ENCODE data around the gene NTN5. TPM values are rescaled to one million over a fixed set of nuclear protein-coding genes. Genes with fewer than 3 reads are reported as not detected.

Gene NTN5
- total and polyA plus RNA-seq, 2 of the 4 experiments (the other 2 are of a cell fraction), result 0.19 TPM; not detected in 1

DNA sequence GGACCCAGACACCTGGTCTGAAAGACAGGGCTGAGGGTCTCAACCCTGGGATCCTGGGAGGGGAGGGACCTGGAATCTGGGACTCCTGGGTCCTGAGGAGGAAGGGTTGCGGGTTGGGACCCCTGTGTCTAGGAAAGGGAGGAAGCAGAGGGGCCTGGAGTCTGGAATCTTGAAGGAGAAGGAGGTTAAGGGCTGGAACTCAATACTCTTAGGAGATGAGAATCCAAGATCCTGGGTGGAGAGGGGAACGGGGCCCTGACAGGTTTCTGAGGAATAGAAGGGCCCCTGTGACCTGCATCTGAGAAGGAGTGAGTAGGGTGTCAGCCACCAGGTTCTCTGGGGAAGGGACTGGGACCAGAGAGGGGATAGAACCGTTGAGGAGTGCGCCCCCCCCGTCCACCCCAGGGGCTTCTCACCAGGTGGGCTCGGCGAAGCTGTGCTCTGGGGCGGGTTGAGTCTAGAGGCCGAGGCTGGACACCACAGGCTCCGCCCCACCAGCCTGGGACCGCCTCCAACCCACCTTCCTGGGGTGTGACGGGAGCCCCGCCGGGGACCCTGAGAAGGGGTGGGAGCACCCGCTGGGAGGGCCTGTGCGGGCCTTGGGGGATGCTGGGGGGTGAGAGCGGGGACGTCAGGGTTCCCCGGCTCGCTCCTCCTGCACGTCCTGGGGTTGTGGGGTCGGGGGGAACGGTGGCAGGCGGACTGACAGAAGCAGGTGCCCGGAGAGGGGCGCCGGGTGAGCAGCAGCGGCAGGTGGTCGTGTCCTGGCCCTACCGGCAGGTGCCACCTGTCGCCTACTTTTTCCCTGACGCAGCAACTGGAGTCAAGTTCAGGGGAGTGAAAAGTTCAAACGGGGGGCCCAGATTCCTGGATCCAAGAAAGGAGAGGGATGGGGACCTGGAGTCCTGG is 46.7 kb upstream of the NTN5 start, which contains the start of gene MAMSTR:
Gene MAMSTR (minus strand): TSS at position 463 of the 909 bp plus-strand sequence. CDS start 694 bp downstream, outside the sequence.
- dilution Hi-C loops (cut with HindIII; ENCODE audit: low sequenced_read_pairs, unreplicated experiment), result no loop called here
- no peak within 1 kb of the TSS for H3K9ac ChIP-seq (ENCODE audit: low read depth, low read length)
- TF ChIP-seq, protein P1, sequence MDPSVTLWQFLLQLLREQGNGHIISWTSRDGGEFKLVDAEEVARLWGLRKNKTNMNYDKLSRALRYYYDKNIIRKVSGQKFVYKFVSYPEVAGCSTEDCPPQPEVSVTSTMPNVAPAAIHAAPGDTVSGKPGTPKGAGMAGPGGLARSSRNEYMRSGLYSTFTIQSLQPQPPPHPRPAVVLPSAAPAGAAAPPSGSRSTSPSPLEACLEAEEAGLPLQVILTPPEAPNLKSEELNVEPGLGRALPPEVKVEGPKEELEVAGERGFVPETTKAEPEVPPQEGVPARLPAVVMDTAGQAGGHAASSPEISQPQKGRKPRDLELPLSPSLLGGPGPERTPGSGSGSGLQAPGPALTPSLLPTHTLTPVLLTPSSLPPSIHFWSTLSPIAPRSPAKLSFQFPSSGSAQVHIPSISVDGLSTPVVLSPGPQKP (IDR thresholded peaks at IDR 0.05; ENCODE audit: borderline replicate concordance, low read depth, low read length), result no peak
- TF ChIP-seq SMC3 (IDR thresholded peaks at IDR 0.05; ENCODE audit: low read depth, low read length) (no peak), MAFK (IDR thresholded peaks at IDR 0.05; ENCODE audit: low read depth, low read length) (no peak), RFX5 (IDR thresholded peaks at IDR 0.05; ENCODE audit: low read depth, low read length) (no peak), RAD21 (IDR thresholded peaks at IDR 0.05; ENCODE audit: low read length) (no peak), POLR2A (IDR thresholded peaks at IDR 0.05; ENCODE audit: low read depth, low read length) (no peak), BHLHE40 (IDR thresholded peaks at IDR 0.05; ENCODE audit: low read depth, low read length) (no peak), MAZ (IDR thresholded peaks at IDR 0.05; ENCODE audit: borderline replicate concordance, low read depth, low read length) (no peak), CHD1 (IDR thresholded peaks at IDR 0.05; ENCODE audit: low read depth, low read length) (no peak), CEBPB (IDR thresholded peaks at IDR 0.05; ENCODE audit: low read depth, low read length) (no peak), FOS (IDR thresholded peaks at IDR 0.05; ENCODE audit: low read depth, low read length) (no peak), RCOR1 (IDR thresholded peaks at IDR 0.05; ENCODE audit: insufficient replicate concordance, low read length) (no peak)
- TF ChIP-seq, protein P2, sequence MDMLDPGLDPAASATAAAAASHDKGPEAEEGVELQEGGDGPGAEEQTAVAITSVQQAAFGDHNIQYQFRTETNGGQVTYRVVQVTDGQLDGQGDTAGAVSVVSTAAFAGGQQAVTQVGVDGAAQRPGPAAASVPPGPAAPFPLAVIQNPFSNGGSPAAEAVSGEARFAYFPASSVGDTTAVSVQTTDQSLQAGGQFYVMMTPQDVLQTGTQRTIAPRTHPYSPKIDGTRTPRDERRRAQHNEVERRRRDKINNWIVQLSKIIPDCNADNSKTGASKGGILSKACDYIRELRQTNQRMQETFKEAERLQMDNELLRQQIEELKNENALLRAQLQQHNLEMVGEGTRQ (IDR thresholded peaks at IDR 0.05; ENCODE audit: low read depth, low read length), result no peak
- TF ChIP-seq, protein P3, sequence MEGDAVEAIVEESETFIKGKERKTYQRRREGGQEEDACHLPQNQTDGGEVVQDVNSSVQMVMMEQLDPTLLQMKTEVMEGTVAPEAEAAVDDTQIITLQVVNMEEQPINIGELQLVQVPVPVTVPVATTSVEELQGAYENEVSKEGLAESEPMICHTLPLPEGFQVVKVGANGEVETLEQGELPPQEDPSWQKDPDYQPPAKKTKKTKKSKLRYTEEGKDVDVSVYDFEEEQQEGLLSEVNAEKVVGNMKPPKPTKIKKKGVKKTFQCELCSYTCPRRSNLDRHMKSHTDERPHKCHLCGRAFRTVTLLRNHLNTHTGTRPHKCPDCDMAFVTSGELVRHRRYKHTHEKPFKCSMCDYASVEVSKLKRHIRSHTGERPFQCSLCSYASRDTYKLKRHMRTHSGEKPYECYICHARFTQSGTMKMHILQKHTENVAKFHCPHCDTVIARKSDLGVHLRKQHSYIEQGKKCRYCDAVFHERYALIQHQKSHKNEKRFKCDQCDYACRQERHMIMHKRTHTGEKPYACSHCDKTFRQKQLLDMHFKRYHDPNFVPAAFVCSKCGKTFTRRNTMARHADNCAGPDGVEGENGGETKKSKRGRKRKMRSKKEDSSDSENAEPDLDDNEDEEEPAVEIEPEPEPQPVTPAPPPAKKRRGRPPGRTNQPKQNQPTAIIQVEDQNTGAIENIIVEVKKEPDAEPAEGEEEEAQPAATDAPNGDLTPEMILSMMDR (conservative IDR thresholded peaks at IDR 0.05; ENCODE audit: low read depth, low read length), result no peak

More for the DNA sequence above, 46.7 kb upstream of the NTN5 start, which contains the start of gene MAMSTR:
- intact Hi-C loops (cut with micrococcal nuclease) (no loop called here), in situ Hi-C loops (cut with MboI; ENCODE audit: low sequenced_read_pairs) (no loop called here)
- Histone ChIP-seq H2AK9ac (replicated peaks; ENCODE audit: low read depth, low read length, poor library complexity) (peak within 1 kb of the TSS; percentile 21), H3K4me1 (ENCODE audit: control insufficient read depth, insufficient read depth, low read length) (peaks cover 10% of the 10 kb centered on the region), H3K36me3 (ENCODE audit: control insufficient read depth, insufficient read depth, low read length) (no peaks in the 10 kb centered on the region), H3K4me2 (ENCODE audit: low read depth, low read length) (peak within 1 kb of the TSS; percentile 30), H3K4me3 (ENCODE audit: insufficient read depth, low read depth, low read length) (no peak within 1 kb of the TSS), H4K5ac (ENCODE audit: low read depth, low read length) (peak within 1 kb of the TSS; percentile 17), H3K18ac (ENCODE audit: low read depth, low read length) (no peak within 1 kb of the TSS), H4K91ac (ENCODE audit: insufficient read depth, low read depth, low read length) (peak within 1 kb of the TSS; percentile 35; the same call in 1 of the 2 replicates), H3K23ac (ENCODE audit: low read depth, low read length) (no peak within 1 kb of the TSS), H3K27ac (ENCODE audit: insufficient read depth, low read length) (no peak within 1 kb of the TSS), H2BK15ac (ENCODE audit: low read depth, low read length) (no peak within 1 kb of the TSS; the same call in 2 of the 3 replicates), H2AK5ac (ENCODE audit: low read depth, low read length) (no peak within 1 kb of the TSS; the same call in 1 of the 2 replicates), H3K27me3 (ENCODE audit: control insufficient read depth, insufficient read depth, low read length) (no peaks in the 10 kb centered on the region), H3K4ac (ENCODE audit: low read depth, low read length) (peak within 1 kb of the TSS; percentile 60), H3K56ac (ENCODE audit: extremely low read depth, insufficient read depth, low read length) (no peak within 1 kb of the TSS), H4K20me1 (ENCODE audit: insufficient read depth, low read length) (no peaks in the 10 kb centered on the region), H2AFZ (replicated peaks; ENCODE audit: low read length, poor library complexity) (peak within 1 kb of the TSS; percentile 97), H3K14ac (replicated peaks; ENCODE audit: low read depth, low read length) (peak within 1 kb of the TSS; percentile 43; the same call in 1 of the 2 replicates), H3K9me1 (ENCODE audit: insufficient read depth, low read length) (peaks cover 8% of the 10 kb centered on the region), H3K9me3 (ENCODE audit: control insufficient read depth, insufficient read depth, low read length) (no peaks in the 10 kb centered on the region), H2BK20ac (ENCODE audit: low read depth, low read length) (no peak within 1 kb of the TSS), H2BK120ac (ENCODE audit: low read depth, low read length) (0 out of 2 replicates have a peak within 1 kb of the TSS, but pooled peaks have one; percentile 34), H4K8ac (ENCODE audit: low read depth in 2 of 2, low read length in 2 of 2) (peak within 1 kb of the TSS; percentile 44 to 95), H2BK5ac (ENCODE audit: low read depth, low read length, poor library complexity, severe bottlenecking) (peak within 1 kb of the TSS; percentile 10), H3K79me1 (ENCODE audit: low read depth in 1 of 2, low read length in 2 of 2) (peaks cover 4 to 19% of the 10 kb centered on the region in 2 experiments; a peak in 3 of 4 replicates)
- POLR2A ChIA-PET (ENCODE audit: unreplicated experiment), result no interaction called here
- 81% methylated on average over 14 of the region's 33 CpGs; no CpG with 5 or more reads in 1 of the 2 experiments for WGBS, 2 experiments (ENCODE audit: extremely low coverage in 2 of 2, insufficient read length in 1 of 2)
- BruUV-seq (replicated peaks), result no TSS peak
- DNase-seq, result no peak
- no peak for ATAC-seq (ENCODE audit: low read depth)
- CTCF ChIA-PET, result no interaction called here

Data from IMR-90 (cell line).